NB4 (cell line): ENCODE results near the gene AQP12A.

Experiments used
- DNase-seq: peaks from one replicate; pipeline ENCODE4 v3.0.0; 2010; ENCODE audit warnings: low read depth
- H3K4me3 ChIP-seq: one replicate; pipeline ENCODE4 v1.5.1; 2011; ENCODE audit warnings: mild to moderate bottlenecking, low read depth, low read length, moderate library complexity
- MAX ChIP-seq: IDR thresholded peaks from 2 replicates; pipeline ENCODE4 v1.6.1; 2011; ENCODE audit warnings: low read depth, low read length
- MYC ChIP-seq: IDR thresholded peaks from 2 replicates; pipeline ENCODE4 v1.6.1; 2011; ENCODE audit warnings: low read depth, low read length
- POLR2A ChIP-seq: IDR thresholded peaks from 2 replicates; pipeline ENCODE4 v1.6.1; 2011; ENCODE audit warnings: mild to moderate bottlenecking; ENCODE audit not compliant: insufficient read length; ENCODE audit errors: extremely low read depth
- TF ChIP-seq, protein P1 (sequence below): IDR thresholded peaks from one replicate; pipeline ENCODE4 v1.5.1; 2012; ENCODE audit warnings: low read depth, low read length

Gene AQP12A

GRCh38 chr2:240720686-240721595, 29.3 kb downstream of the AQP12A start:
- TF ChIP-seq MYC (no peak), MAX (no peak), POLR2A (no peak)
- TF ChIP-seq, protein P1, sequence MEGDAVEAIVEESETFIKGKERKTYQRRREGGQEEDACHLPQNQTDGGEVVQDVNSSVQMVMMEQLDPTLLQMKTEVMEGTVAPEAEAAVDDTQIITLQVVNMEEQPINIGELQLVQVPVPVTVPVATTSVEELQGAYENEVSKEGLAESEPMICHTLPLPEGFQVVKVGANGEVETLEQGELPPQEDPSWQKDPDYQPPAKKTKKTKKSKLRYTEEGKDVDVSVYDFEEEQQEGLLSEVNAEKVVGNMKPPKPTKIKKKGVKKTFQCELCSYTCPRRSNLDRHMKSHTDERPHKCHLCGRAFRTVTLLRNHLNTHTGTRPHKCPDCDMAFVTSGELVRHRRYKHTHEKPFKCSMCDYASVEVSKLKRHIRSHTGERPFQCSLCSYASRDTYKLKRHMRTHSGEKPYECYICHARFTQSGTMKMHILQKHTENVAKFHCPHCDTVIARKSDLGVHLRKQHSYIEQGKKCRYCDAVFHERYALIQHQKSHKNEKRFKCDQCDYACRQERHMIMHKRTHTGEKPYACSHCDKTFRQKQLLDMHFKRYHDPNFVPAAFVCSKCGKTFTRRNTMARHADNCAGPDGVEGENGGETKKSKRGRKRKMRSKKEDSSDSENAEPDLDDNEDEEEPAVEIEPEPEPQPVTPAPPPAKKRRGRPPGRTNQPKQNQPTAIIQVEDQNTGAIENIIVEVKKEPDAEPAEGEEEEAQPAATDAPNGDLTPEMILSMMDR: no peak
- DNase-seq: no peak
- no peak overlapping the region for H3K4me3 ChIP-seq

GRCh38 chr2:240721596-240722180, 30.0 kb downstream of the AQP12A start:
- no peak overlapping the region for H3K4me3 ChIP-seq
- TF ChIP-seq POLR2A: no peak
- TF ChIP-seq MYC: no peak
- DNase-seq: no peak

- TF ChIP-seq MYC: no peak
- H3K4me3 ChIP-seq: no peak overlapping the region
- no peak for DNase-seq
These were observed 30.7 kb downstream of the AQP12A start for GRCh38 chr2:240722376-240722775.

- no peak for DNase-seq
- H3K4me3 ChIP-seq: no peak overlapping the region
- TF ChIP-seq POLR2A: no peak
- TF ChIP-seq, protein P1: peak; percentile 2
These were observed 31.4 kb downstream of the AQP12A start for GRCh38 chr2:240722796-240723735.

DNA sequence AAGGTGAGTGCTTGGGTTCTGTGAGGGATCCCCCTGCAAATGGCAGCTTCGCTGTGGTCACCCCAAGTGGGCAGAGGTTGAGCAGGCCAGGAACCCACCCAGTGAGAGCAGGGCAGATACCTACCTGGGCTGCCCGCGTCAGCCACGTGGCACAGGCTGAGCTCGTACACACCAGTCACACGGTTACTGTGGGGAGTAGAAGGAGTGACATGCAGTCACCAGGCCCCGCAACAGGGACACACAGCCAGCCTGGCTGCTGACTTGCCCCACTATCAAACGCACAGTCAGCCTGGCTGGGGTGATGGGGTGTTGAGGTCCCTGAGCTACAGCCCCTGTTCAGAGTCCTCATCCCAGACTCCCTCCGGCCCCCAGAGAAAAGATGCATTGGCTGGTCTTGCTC, 32.2 kb downstream of the AQP12A start:
- TF ChIP-seq, protein P1: no peak
- TF ChIP-seq MAX (no peak), MYC (no peak), POLR2A (no peak)
- DNase-seq: no peak
- H3K4me3 ChIP-seq: no peak overlapping the region

- no peak for DNase-seq
- no peak overlapping the region for H3K4me3 ChIP-seq
- TF ChIP-seq MAX (no peak), MYC (no peak), POLR2A (no peak)
- TF ChIP-seq, protein P1: no peak
These were observed 32.8 kb downstream of the AQP12A start for GRCh38 chr2:240724431-240724830.
